Naive B cell (primary cell): ENCODE measurements around the gene RSU1. TPM values are rescaled to one million over a fixed set of nuclear protein-coding genes. Genes with fewer than 3 reads are reported as not detected.

Experiments
- ATAC-seq, 2 donors: fragments of 150-1000 bp; cut with Tn5 transposase; 2 replicates each; pipeline ENCODE4 v1.10.0; 2021; ENCODE audit warnings: low read depth in 2 of 2, mild to moderate bottlenecking in 2 of 2, moderate library complexity in 2 of 2
- DNase-seq: peaks from one replicate; pipeline ENCODE4 v3.0.0; 2022
- H3K27ac Mint-ChIP-seq, 6 donors: one replicate each; pipeline ENCODE4 v1.8.0; 2020 to 2022; ENCODE audit warnings: mild to moderate bottlenecking in 6 of 6, mixed read lengths in 6 of 6, moderate library complexity in 5 of 6, inconsistent platforms in 2 of 6
- H3K27me3 Mint-ChIP-seq, 3 donors: one replicate each; pipeline ENCODE4 v1.8.0; 2021 to 2022; ENCODE audit warnings: mixed read lengths in 3 of 3, mild to moderate bottlenecking in 1 of 3
- H3K36me3 Mint-ChIP-seq, 2 donors: one replicate each; pipeline ENCODE4 v1.8.0; 2020 to 2022; ENCODE audit warnings: mixed read lengths in 2 of 2, inconsistent platforms in 1 of 2, mild to moderate bottlenecking in 1 of 2
- H3K4me1 Mint-ChIP-seq, 3 donors: one replicate each; pipeline ENCODE4 v1.8.0; 2020 to 2022; ENCODE audit warnings: mixed read lengths in 3 of 3, inconsistent platforms in 1 of 3, mild to moderate bottlenecking in 1 of 3, moderate library complexity in 1 of 3
- H3K4me3 Mint-ChIP-seq, 8 donors: one replicate each; pipeline ENCODE4 v1.8.0; 2020 to 2022; ENCODE audit warnings: mild to moderate bottlenecking in 8 of 8, mixed read lengths in 8 of 8, moderate library complexity in 8 of 8, inconsistent platforms in 2 of 8
- H3K9me3 Mint-ChIP-seq, 7 donors: one replicate each; pipeline ENCODE4 v1.8.0; 2020 to 2022; ENCODE audit warnings: mixed read lengths in 7 of 7, mild to moderate bottlenecking in 5 of 7, inconsistent platforms in 2 of 7, moderate library complexity in 1 of 7
- polyA plus RNA-seq, 6 donors: library from polyadenylated mRNA; unstranded; fragments of 300-500 nt; fragmentation: Illumina TruSeq; gene quantifications; one replicate each; pipeline ENCODE4 v1.2.3, GENCODE V29; 2021; ENCODE audit warnings: low read depth in 6 of 6

RSU1 gene
- polyA plus RNA-seq, 6 donors from 2014 or later = 86.6 to 125 (median 104) TPM

DNA sequence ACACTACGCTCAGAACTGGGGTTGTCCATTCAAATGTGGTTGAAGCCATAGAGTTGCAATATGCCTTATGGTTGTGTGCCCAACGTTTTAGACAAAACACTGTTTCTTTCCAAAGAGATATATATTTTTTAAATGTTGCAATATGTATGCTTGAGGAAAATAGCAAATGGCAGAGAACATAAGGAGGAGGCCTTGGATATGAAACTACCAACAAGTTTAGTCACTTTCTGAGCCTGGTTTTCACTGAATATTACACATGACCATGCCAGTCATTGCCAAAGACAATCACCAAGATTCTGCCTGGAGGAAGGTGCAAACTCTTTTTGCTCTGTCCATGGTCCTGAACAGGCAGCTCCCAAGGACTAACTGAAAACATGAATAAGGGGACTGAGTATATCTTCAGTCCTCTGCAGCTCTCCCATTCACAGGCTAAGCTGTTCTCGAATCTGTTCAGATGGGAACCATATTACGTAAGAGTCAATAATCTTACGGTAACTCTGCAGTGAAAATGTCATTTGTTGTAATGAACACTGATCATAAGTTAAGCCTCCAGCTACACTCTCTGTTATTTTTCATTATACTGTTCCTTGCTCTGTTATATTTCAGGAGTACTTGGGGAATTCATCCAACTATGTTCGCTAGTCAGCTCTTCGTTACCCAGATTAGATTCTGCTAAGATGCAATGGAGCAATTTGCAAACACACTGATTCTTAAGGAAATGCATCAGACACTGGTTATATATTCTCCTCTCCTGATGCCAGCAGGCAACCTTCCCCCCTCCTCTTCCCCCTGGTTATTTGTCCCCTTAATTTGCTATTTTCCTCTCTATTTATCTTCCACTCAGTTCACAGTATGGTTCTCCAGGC, 204.9 kb downstream of the RSU1 start:
- Mint-ChIP-seq H3K36me3 (peaks cover 0 to 21% of the 10 kb centered on the region in 2 donors), H3K4me3 (no peak overlapping the region), H3K27ac (no peak overlapping the region), H3K9me3 (peaks cover 5 to 27% (median 17%) of the 10 kb centered on the region in 7 donors), H3K27me3 (no peaks in the 10 kb centered on the region), H3K4me1 (peaks cover 13 to 18% (median 14%) of the 10 kb centered on the region in 3 donors)
- DNase-seq = no peak
- no peak for ATAC-seq

GRCh38 chr10:16611037-16611436, 206.2 kb downstream of the RSU1 start:
- ATAC-seq (no peak), DNase-seq (no peak)
- H3K27me3 Mint-ChIP-seq = no peaks in the 10 kb centered on the region
- H3K4me3 Mint-ChIP-seq = no peak overlapping the region
- H3K9me3 Mint-ChIP-seq = peaks cover 5 to 14% (median 8%) of the 10 kb centered on the region in 7 donors
- H3K36me3 Mint-ChIP-seq = peaks cover 6 to 15% of the 10 kb centered on the region in 2 donors
- H3K27ac Mint-ChIP-seq = no peak overlapping the region
- H3K4me1 Mint-ChIP-seq = peaks cover 13 to 18% (median 14%) of the 10 kb centered on the region in 3 donors

DNA sequence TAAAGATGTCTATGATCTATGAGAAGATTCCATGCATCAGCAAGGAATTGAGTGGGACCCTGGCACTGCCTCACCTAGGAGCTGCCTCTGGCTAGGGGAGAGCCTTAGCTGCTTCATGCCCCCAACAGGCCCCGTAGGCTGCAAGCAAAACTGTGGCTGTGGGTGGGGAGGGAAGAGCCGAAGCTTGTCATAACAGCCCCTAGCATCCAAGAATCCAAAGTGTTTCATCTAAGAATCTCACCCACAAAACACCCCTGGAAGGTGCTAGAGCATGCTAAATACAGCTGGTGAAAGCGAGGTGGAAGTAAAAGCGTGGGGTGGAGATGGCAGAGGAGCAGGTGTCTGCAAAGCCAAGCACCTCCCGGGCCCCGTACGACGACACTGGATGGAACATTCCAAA, 208.0 kb downstream of the RSU1 start:
- Mint-ChIP-seq H3K4me3 (no peak overlapping the region), H3K9me3 (no peaks in the 10 kb centered on the region), H3K27ac (no peak overlapping the region), H3K4me1 (peaks cover 0 to 2% (median 0%) of the 10 kb centered on the region in 3 donors), H3K36me3 (peaks cover 0 to 6% of the 10 kb centered on the region in 2 donors), H3K27me3 (no peaks in the 10 kb centered on the region)
- ATAC-seq (no peak), DNase-seq (no peak)

DNA sequence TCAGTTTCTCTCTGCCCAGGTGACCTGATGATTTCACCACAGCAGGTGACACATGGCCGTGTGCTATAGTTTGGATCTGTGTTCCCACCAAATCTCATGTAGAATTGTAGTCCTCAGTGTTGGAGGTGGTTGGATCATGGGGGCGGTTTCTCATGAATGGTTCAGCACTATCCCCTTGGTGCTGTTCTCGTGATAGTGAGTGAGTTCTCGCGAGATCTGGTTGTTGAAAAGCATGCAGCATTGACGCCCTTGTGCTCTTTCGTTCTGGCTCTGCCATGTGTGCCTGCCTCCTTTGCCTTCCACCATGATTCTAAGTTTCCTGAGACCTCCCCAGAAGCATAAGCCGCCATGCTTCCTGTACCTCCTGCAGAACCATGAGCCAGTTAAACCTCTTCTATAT, 210.3 kb downstream of the RSU1 start:
- no peaks in the 10 kb centered on the region for H3K9me3 Mint-ChIP-seq
- DNase-seq = no peak
- no peak overlapping the region for H3K27ac Mint-ChIP-seq
- H3K4me1 Mint-ChIP-seq = no peaks in the 10 kb centered on the region
- no peak overlapping the region for H3K4me3 Mint-ChIP-seq
- no peak for ATAC-seq
- H3K27me3 Mint-ChIP-seq = no peaks in the 10 kb centered on the region
- peaks cover 0 to 6% of the 10 kb centered on the region in 2 donors for H3K36me3 Mint-ChIP-seq

DNA sequence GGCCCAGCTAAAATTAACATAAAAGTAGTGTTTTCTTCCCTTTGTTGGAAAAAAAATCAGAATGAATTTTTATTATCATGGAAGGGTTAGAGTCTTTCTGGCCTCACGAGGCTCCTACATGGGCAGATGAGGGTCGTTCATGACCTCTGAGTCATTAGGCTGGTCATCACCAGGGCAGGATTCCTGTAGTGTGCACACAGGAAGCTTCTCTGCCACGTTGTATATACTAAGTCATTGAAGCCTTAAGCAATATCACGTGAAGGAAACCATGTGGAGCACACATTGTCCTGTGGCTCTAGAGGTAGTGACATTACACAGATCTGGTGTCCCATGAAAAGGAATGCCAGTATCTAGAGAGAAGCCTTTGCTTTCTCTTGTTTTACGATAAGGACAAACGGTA, 210.8 kb downstream of the RSU1 start:
- H3K36me3 Mint-ChIP-seq = peaks cover 0 to 6% of the 10 kb centered on the region in 2 donors
- H3K27me3 Mint-ChIP-seq = no peaks in the 10 kb centered on the region
- H3K9me3 Mint-ChIP-seq = no peaks in the 10 kb centered on the region
- no peak overlapping the region for H3K27ac Mint-ChIP-seq
- no peak for ATAC-seq
- H3K4me3 Mint-ChIP-seq = no peak overlapping the region
- DNase-seq = no peak
- H3K4me1 Mint-ChIP-seq = no peaks in the 10 kb centered on the region

DNA sequence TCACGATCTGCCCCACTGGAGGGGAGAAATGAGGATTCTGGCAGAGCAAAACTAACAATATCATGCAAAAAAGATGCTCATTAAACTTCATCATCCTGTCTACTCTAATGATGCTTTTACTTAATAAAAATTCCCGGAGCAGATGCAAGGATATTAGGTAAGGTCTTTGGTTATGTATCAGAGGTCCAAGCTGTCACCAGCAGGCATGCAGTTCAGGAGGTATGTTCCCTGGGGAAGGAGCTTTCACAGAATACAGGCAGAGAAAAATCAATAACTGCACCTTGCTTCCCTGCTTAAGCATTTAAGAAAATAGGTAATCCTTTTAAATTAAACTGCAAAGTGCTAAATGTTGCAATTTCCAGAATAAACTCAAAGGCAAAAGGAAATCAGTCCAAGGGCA, 213.9 kb downstream of the RSU1 start:
- DNase-seq = no peak

DNA sequence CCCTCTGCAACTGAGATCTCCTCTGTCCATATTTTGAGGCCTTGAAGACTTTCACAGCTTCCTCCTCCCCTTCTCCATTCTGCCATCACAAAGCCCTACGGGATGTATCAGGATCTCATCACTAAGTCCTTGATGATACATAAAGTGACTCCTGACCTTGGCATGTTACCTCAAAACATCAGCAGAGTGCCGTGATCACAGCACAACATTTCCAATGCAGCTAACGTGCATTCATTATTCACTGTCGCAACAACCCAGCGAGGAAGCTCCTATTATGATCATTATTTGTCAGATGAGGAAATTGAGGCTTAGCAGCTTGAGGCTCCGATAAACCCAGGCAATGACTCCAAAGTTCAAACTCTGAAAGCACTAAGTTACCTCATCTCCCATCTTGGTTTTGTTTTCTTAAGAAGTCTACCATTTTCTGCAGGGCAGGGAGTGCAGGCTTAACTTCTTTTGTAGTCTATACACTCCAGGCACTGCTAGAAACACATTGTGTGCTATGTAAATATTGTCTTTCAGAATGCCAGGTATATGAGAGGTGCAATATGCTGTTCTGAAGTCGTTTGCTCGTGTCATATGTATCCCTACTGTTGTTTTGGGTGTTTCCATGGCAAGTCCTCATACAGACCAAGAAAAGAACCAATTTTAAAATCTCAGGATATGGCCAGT, 215.0 kb downstream of the RSU1 start:
- H3K27ac Mint-ChIP-seq = peak overlapping the region in 1 of 6 donors; percentile 43
- DNase-seq (no peak), ATAC-seq (no peak)
- H3K36me3 Mint-ChIP-seq = peaks cover 8 to 15% of the 10 kb centered on the region in 2 donors
- no peaks in the 10 kb centered on the region for H3K4me1 Mint-ChIP-seq
- peaks cover 0 to 3% (median 0%) of the 10 kb centered on the region in 7 donors for H3K9me3 Mint-ChIP-seq
- H3K27me3 Mint-ChIP-seq = no peaks in the 10 kb centered on the region
- H3K4me3 Mint-ChIP-seq = no peak overlapping the region

More for the DNA sequence above, 213.9 kb downstream of the RSU1 start:
- Mint-ChIP-seq H3K4me1 (no peaks in the 10 kb centered on the region), H3K9me3 (no peaks in the 10 kb centered on the region), H3K4me3 (no peak overlapping the region), H3K27ac (no peak overlapping the region), H3K27me3 (no peaks in the 10 kb centered on the region), H3K36me3 (peaks cover 0 to 6% of the 10 kb centered on the region in 2 donors)
- ATAC-seq = no peak

DNA sequence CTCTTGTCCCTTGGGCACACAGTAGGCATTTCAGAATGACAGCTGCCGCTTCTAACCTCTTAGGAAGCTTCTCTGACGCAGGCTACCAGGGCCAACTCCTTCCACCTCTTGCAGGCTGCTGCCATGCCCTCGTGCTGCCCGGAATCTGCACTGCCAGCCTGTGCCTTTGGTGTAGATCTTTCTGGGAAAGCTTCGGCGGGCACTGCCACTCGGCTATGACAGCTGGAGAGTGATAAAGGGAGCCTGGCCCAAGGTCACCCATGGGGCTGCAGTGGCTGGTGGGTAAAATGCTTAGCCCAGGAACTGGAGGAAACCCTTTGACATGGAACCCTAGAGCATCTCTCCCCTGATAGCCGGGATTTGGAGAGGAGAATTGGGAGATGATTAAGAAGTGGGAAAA, 217.6 kb downstream of the RSU1 start:
- no peak for ATAC-seq
- Mint-ChIP-seq H3K4me3 (no peak overlapping the region), H3K27ac (no peak overlapping the region), H3K36me3 (peaks cover 8 to 15% of the 10 kb centered on the region in 2 donors), H3K9me3 (peaks cover 0 to 3% (median 0%) of the 10 kb centered on the region in 7 donors), H3K27me3 (no peaks in the 10 kb centered on the region), H3K4me1 (no peaks in the 10 kb centered on the region)
- no peak for DNase-seq

- no peak for ATAC-seq
- peaks cover 19 to 27% of the 10 kb centered on the region in 2 donors for H3K36me3 Mint-ChIP-seq
- H3K9me3 Mint-ChIP-seq = peaks cover 0 to 3% (median 0%) of the 10 kb centered on the region in 7 donors
- DNase-seq = no peak
- H3K4me1 Mint-ChIP-seq = no peaks in the 10 kb centered on the region
- H3K27ac Mint-ChIP-seq = no peak overlapping the region
- H3K27me3 Mint-ChIP-seq = no peaks in the 10 kb centered on the region
- no peak overlapping the region for H3K4me3 Mint-ChIP-seq
Measured at GRCh38 chr10:16597656-16598055, 219.6 kb downstream of the RSU1 start.

DNA sequence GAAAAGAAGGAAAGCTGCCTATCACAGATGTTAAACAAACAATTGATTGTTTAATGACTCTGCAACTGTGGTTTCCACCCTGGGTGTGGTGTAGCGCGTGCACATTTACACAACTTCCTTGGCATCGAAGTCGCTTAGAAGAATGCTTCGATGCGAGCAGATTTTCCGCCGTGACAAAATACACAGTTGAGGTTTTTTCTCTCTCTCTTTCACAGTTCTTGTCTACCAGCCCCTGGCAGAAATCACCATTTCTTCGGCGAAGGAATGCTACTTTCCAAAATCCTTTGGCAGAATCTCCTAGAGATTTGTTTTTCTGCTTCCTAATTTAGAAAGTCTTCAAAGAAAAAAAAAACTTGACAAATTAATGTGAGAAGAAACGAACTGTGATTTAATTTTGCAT, 224.8 kb downstream of the RSU1 start:
- Mint-ChIP-seq H3K27me3 (no peaks in the 10 kb centered on the region), H3K4me1 (no peaks in the 10 kb centered on the region), H3K9me3 (no peaks in the 10 kb centered on the region), H3K36me3 (peaks cover 25 to 29% of the 10 kb centered on the region in 2 donors), H3K4me3 (no peak overlapping the region), H3K27ac (no peak overlapping the region)
- no peak for DNase-seq
- ATAC-seq = no peak

- Mint-ChIP-seq H3K27me3 (peaks cover 0 to 12% (median 3%) of the 10 kb centered on the region in 3 donors), H3K36me3 (peaks cover under 1 to 1% of the 10 kb centered on the region in 2 donors), H3K4me3 (no peak overlapping the region), H3K27ac (no peak overlapping the region), H3K4me1 (no peaks in the 10 kb centered on the region), H3K9me3 (peaks cover 0 to 4% (median 0%) of the 10 kb centered on the region in 7 donors)
- ATAC-seq (no peak), DNase-seq (no peak)
Measured at GRCh38 chr10:16586358-16587138, 230.7 kb downstream of the RSU1 start.

DNA sequence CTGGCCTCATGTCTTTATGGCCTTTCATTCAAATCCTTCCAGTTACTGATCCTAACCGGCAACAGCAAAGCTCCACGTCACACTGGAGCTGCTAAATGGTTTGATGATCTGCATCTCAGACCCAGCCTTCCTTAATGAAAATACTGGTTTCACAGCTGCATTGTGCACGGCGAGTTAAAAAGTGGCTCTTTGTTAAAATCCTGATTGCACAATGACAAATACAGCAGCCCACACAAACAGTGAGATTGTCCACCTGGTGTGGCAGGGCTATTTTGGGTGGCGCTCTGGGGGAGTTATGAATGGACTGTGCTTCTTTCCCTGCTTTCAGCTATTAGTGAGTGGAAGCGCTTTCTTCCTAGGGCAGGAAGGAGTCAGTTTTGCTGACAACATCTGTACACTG, 232.1 kb downstream of the RSU1 start:
- DNase-seq (no peak), ATAC-seq (no peak)
- Mint-ChIP-seq H3K9me3 (peaks cover 0 to 10% (median 0%) of the 10 kb centered on the region in 7 donors), H3K36me3 (no peaks in the 10 kb centered on the region), H3K27me3 (peaks cover 0 to 19% (median 12%) of the 10 kb centered on the region in 3 donors), H3K4me3 (no peak overlapping the region), H3K27ac (peak overlapping the region in 1 of 6 donors; percentile 15), H3K4me1 (no peaks in the 10 kb centered on the region)

DNA sequence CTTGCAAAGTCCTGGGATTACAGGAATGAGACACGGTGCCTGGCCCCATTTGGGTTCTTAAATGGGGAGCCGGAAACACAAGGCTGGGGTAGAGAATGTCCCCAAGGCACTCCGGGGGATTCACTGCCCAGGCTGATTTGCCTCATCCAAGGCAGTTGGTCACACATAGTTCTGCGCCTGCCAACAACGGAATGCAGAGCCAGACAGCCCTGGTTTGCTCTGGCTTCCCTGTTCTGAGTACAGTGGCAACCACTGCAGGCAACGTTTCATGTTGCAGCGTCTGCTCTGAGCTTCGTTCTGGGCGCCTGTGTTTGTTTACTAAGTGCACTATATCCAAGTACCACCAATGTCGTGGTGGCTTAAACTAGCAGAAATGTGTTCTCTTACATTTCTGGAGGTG, 233.8 kb downstream of the RSU1 start:
- Mint-ChIP-seq H3K4me1 (no peaks in the 10 kb centered on the region), H3K9me3 (peaks cover 0 to 10% (median 0%) of the 10 kb centered on the region in 7 donors), H3K27ac (no peak overlapping the region), H3K36me3 (no peaks in the 10 kb centered on the region), H3K4me3 (no peak overlapping the region), H3K27me3 (peaks cover 7 to 20% (median 19%) of the 10 kb centered on the region in 3 donors)
- DNase-seq (no peak), ATAC-seq (no peak)
